ENCODE data around the gene OPA3. TPM values are rescaled to one million over a fixed set of nuclear protein-coding genes. Genes with fewer than 3 reads are reported as not detected.
A peak's percentile ranks its signal among the peaks of the same experiment; 100 is the strongest.

Gene OPA3
- total RNA-seq, 1 donor from 2014 or later: 10.5 TPM

GRCh38 chr19:45528149-45528743 is 56.4 kb downstream of the OPA3 start:
- Mint-ChIP-seq H3K27me3 (ENCODE audit: unreplicated experiment) (peaks cover 5% of the 10 kb centered on the region), H3K4me1 (ENCODE audit: low read depth, unreplicated experiment) (peaks cover 13% of the 10 kb centered on the region), H3K27ac (ENCODE audit: unreplicated experiment) (peak overlapping the region; percentile 48), H3K9me3 (ENCODE audit: unreplicated experiment) (peaks cover 11% of the 10 kb centered on the region), H3K36me3 (ENCODE audit: unreplicated experiment) (peaks cover 16% of the 10 kb centered on the region), H3K4me3 (ENCODE audit: unreplicated experiment) (peak overlapping the region; percentile 91)
- DNase-seq: no peak
- no peak for TF ChIP-seq CTCF (IDR thresholded peaks at IDR 0.05; ENCODE audit: partially characterized antibody, unreplicated experiment)

- no peak for DNase-seq
- TF ChIP-seq CTCF (IDR thresholded peaks at IDR 0.05; ENCODE audit: partially characterized antibody, unreplicated experiment): no peak
- H3K36me3 Mint-ChIP-seq (ENCODE audit: unreplicated experiment): peaks cover 16% of the 10 kb centered on the region
- H3K4me3 Mint-ChIP-seq (ENCODE audit: unreplicated experiment): peak overlapping the region; percentile 74
- H3K9me3 Mint-ChIP-seq (ENCODE audit: unreplicated experiment): peaks cover 11% of the 10 kb centered on the region
- peak overlapping the region; percentile 48 for H3K27ac Mint-ChIP-seq (ENCODE audit: unreplicated experiment)
- peaks cover 13% of the 10 kb centered on the region for H3K4me1 Mint-ChIP-seq (ENCODE audit: low read depth, unreplicated experiment)
- peaks cover 5% of the 10 kb centered on the region for H3K27me3 Mint-ChIP-seq (ENCODE audit: unreplicated experiment)
Measured at GRCh38 chr19:45527731-45528130, 56.9 kb downstream of the OPA3 start.

DNA sequence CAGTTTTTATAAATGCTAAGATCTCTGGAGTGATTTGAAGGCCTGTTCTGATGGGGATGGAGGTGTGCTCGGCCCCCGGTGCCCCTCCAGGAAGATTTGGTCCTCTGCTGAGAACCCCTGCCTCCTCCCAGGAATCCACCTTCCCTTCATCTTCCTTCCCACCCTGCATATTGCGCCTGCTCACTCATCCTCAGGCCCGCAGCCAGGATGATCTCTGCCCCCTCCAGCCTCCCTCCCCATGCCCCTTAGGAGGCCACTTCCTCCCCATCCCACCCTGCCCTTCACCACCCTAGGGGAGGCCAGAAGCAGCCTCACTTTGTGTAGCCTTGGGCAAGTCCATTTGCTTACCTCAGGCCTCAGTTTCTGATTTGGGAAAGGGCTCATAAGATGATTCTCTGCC is 57.6 kb downstream of the OPA3 start:
- H3K27me3 Mint-ChIP-seq (ENCODE audit: unreplicated experiment): peaks cover 3% of the 10 kb centered on the region
- no peak for DNase-seq
- H3K4me1 Mint-ChIP-seq (ENCODE audit: low read depth, unreplicated experiment): peaks cover 13% of the 10 kb centered on the region
- TF ChIP-seq CTCF (IDR thresholded peaks at IDR 0.05; ENCODE audit: partially characterized antibody, unreplicated experiment): no peak
- no peak overlapping the region for H3K27ac Mint-ChIP-seq (ENCODE audit: unreplicated experiment)
- peaks cover 11% of the 10 kb centered on the region for H3K36me3 Mint-ChIP-seq (ENCODE audit: unreplicated experiment)
- no peak overlapping the region for H3K4me3 Mint-ChIP-seq (ENCODE audit: unreplicated experiment)
- peaks cover 11% of the 10 kb centered on the region for H3K9me3 Mint-ChIP-seq (ENCODE audit: unreplicated experiment)

GRCh38 chr19:45526143-45526542 is 58.5 kb downstream of the OPA3 start:
- H3K27me3 Mint-ChIP-seq (ENCODE audit: unreplicated experiment): no peaks in the 10 kb centered on the region
- peaks cover 5% of the 10 kb centered on the region for H3K36me3 Mint-ChIP-seq (ENCODE audit: unreplicated experiment)
- peaks cover 13% of the 10 kb centered on the region for H3K4me1 Mint-ChIP-seq (ENCODE audit: low read depth, unreplicated experiment)
- H3K9me3 Mint-ChIP-seq (ENCODE audit: unreplicated experiment): peaks cover 5% of the 10 kb centered on the region
- H3K27ac Mint-ChIP-seq (ENCODE audit: unreplicated experiment): no peak overlapping the region
- TF ChIP-seq CTCF (IDR thresholded peaks at IDR 0.05; ENCODE audit: partially characterized antibody, unreplicated experiment): no peak
- no peak overlapping the region for H3K4me3 Mint-ChIP-seq (ENCODE audit: unreplicated experiment)
- DNase-seq: peak; percentile 73

- peaks cover 4% of the 10 kb centered on the region for H3K9me3 Mint-ChIP-seq (ENCODE audit: unreplicated experiment)
- H3K4me3 Mint-ChIP-seq (ENCODE audit: unreplicated experiment): no peak overlapping the region
- no peak for TF ChIP-seq CTCF (IDR thresholded peaks at IDR 0.05; ENCODE audit: partially characterized antibody, unreplicated experiment)
- H3K36me3 Mint-ChIP-seq (ENCODE audit: unreplicated experiment): peaks cover 4% of the 10 kb centered on the region
- H3K27ac Mint-ChIP-seq (ENCODE audit: unreplicated experiment): no peak overlapping the region
- DNase-seq: no peak
- H3K27me3 Mint-ChIP-seq (ENCODE audit: unreplicated experiment): no peaks in the 10 kb centered on the region
- peaks cover 13% of the 10 kb centered on the region for H3K4me1 Mint-ChIP-seq (ENCODE audit: low read depth, unreplicated experiment)
Measured at GRCh38 chr19:45524575-45525129, 60.0 kb downstream of the OPA3 start.
